Measurements from ENCODE around the gene SEL1L3.

SEL1L3 gene

GRCh38 chr4:25901030-25901430 lies 38.2 kb upstream of the SEL1L3 start:
- no peak overlapping the region for H3K27ac ChIP-seq (ENCODE audit: low read length)
- H3K36me3 ChIP-seq (ENCODE audit: insufficient read depth, low read length): no peaks in the 10 kb centered on the region
- H3K4me2 ChIP-seq (ENCODE audit: insufficient read depth, low read length): no peak overlapping the region
- no peaks in the 10 kb centered on the region for H3K27me3 ChIP-seq (ENCODE audit: insufficient read depth, low read length, poor library complexity)
- TF ChIP-seq CTCF (IDR thresholded peaks at IDR 0.05; ENCODE audit: borderline replicate concordance, extremely low read depth, low read length, poor library complexity, severe bottlenecking): no peak
- TF ChIP-seq EZH2 (IDR thresholded peaks at IDR 0.05; ENCODE audit: borderline replicate concordance, low read depth, low read length, severe bottlenecking): no peak
- H3K4me3 ChIP-seq (ENCODE audit: low read depth in 1 of 2, low read length in 2 of 2): no peak overlapping the region
- H3K9ac ChIP-seq (ENCODE audit: low read depth, low read length): no peak overlapping the region
- H3K4me1 ChIP-seq (ENCODE audit: insufficient read depth, low read length): no peaks in the 10 kb centered on the region
- H3K79me2 ChIP-seq (ENCODE audit: insufficient read depth, low read length): no peaks in the 10 kb centered on the region
- no peaks in the 10 kb centered on the region for H4K20me1 ChIP-seq (ENCODE audit: insufficient read depth, low read length)
- H3K9me3 ChIP-seq (ENCODE audit: insufficient read depth, low read length, severe bottlenecking): no peaks in the 10 kb centered on the region
- no peak for DNase-seq
- H2AFZ ChIP-seq (ENCODE audit: low read depth, low read length): no peak overlapping the region
- ATAC-seq (ENCODE audit: insufficient read depth, low read depth): no peak

- ATAC-seq (ENCODE audit: insufficient read depth, low read depth) (no peak), DNase-seq (no peak)
- Histone ChIP-seq H3K36me3 (ENCODE audit: insufficient read depth, low read length) (no peaks in the 10 kb centered on the region), H3K27ac (ENCODE audit: low read length) (no peak overlapping the region), H3K9me3 (ENCODE audit: insufficient read depth, low read length, severe bottlenecking) (no peaks in the 10 kb centered on the region), H3K4me3 (ENCODE audit: low read depth in 1 of 2, low read length in 2 of 2) (no peak overlapping the region), H3K9ac (ENCODE audit: low read depth, low read length) (no peak overlapping the region), H3K79me2 (ENCODE audit: insufficient read depth, low read length) (no peaks in the 10 kb centered on the region), H4K20me1 (ENCODE audit: insufficient read depth, low read length) (no peaks in the 10 kb centered on the region), H2AFZ (ENCODE audit: low read depth, low read length) (no peak overlapping the region), H3K4me2 (ENCODE audit: insufficient read depth, low read length) (no peak overlapping the region), H3K4me1 (ENCODE audit: insufficient read depth, low read length) (no peaks in the 10 kb centered on the region), H3K27me3 (ENCODE audit: insufficient read depth, low read length, poor library complexity) (no peaks in the 10 kb centered on the region)
- no peak for TF ChIP-seq CTCF (IDR thresholded peaks at IDR 0.05; ENCODE audit: borderline replicate concordance, extremely low read depth, low read length, poor library complexity, severe bottlenecking)
- TF ChIP-seq EZH2 (IDR thresholded peaks at IDR 0.05; ENCODE audit: borderline replicate concordance, low read depth, low read length, severe bottlenecking): no peak
Observed at GRCh38 chr4:25900310-25900709, 37.5 kb upstream of the SEL1L3 start.

- ATAC-seq (ENCODE audit: insufficient read depth, low read depth) (no peak), DNase-seq (no peak)
Observed at GRCh38 chr4:25896776-25897539, 34.2 kb upstream of the SEL1L3 start.

More at GRCh38 chr4:25896776-25897539, 34.2 kb upstream of the SEL1L3 start:
- Histone ChIP-seq H3K9ac (ENCODE audit: low read depth, low read length) (no peak overlapping the region), H3K79me2 (ENCODE audit: insufficient read depth, low read length) (no peaks in the 10 kb centered on the region), H3K27ac (ENCODE audit: low read length) (no peak overlapping the region), H3K9me3 (ENCODE audit: insufficient read depth, low read length, severe bottlenecking) (no peaks in the 10 kb centered on the region), H3K4me1 (ENCODE audit: insufficient read depth, low read length) (no peaks in the 10 kb centered on the region), H3K4me3 (ENCODE audit: low read depth in 1 of 2, low read length in 2 of 2) (no peak overlapping the region), H3K27me3 (ENCODE audit: insufficient read depth, low read length, poor library complexity) (no peaks in the 10 kb centered on the region), H3K4me2 (ENCODE audit: insufficient read depth, low read length) (no peak overlapping the region), H3K36me3 (ENCODE audit: insufficient read depth, low read length) (no peaks in the 10 kb centered on the region), H4K20me1 (ENCODE audit: insufficient read depth, low read length) (no peaks in the 10 kb centered on the region), H2AFZ (ENCODE audit: low read depth, low read length) (no peak overlapping the region)
- TF ChIP-seq CTCF (IDR thresholded peaks at IDR 0.05; ENCODE audit: borderline replicate concordance, extremely low read depth, low read length, poor library complexity, severe bottlenecking) (no peak), EZH2 (IDR thresholded peaks at IDR 0.05; ENCODE audit: borderline replicate concordance, low read depth, low read length, severe bottlenecking) (no peak)
